Measurements from ENCODE around the gene SPACA5B.
"Not testable (repeated sequence)": the region's sequence is repeated elsewhere in the genome, so short reads cannot be mapped to it uniquely, and the experiment has no call there.

The SPACA5B gene

GRCh38 chrX:48130326-48130725, at the start of gene SPACA5B:
Gene SPACA5B (plus strand): TSS chrX:48130626. CDS start chrX:48130688, 62 bp downstream.
- DNase-seq = not testable (repeated sequence)

- peak; percentile 42 for DNase-seq
These were observed 47.2 kb upstream of the SPACA5B start for GRCh38 chrX:48083212-48083611.

GRCh38 chrX:48083706-48084105, 46.7 kb upstream of the SPACA5B start:
- DNase-seq = peak; percentile 46

GRCh38 chrX:48086082-48086481, 44.3 kb upstream of the SPACA5B start:
- DNase-seq = no peak

GRCh38 chrX:48090123-48090522, 40.3 kb upstream of the SPACA5B start:
- DNase-seq = no peak

- DNase-seq = not testable (repeated sequence)
These were observed 37.9 kb upstream of the SPACA5B start for GRCh38 chrX:48092558-48092957.

- no peak for DNase-seq
These were observed 29.0 kb upstream of the SPACA5B start for GRCh38 chrX:48101443-48101842.

- DNase-seq = no peak
These were observed 27.5 kb upstream of the SPACA5B start for GRCh38 chrX:48102874-48103374.

GRCh38 chrX:48107717-48108116, 22.7 kb upstream of the SPACA5B start:
- no peak for DNase-seq

- not testable (repeated sequence) for DNase-seq
These were observed 5.1 kb upstream of the SPACA5B start for GRCh38 chrX:48125286-48125685.

- not testable (repeated sequence) for DNase-seq
These were observed 1.9 kb downstream of the SPACA5B start for GRCh38 chrX:48132308-48132844.

GRCh38 chrX:48139076-48139475, 8.7 kb downstream of the SPACA5B start:
- DNase-seq = not testable (repeated sequence)

- DNase-seq = not testable (repeated sequence)
These were observed 11.5 kb downstream of the SPACA5B start for GRCh38 chrX:48141810-48142508.

- DNase-seq = not testable (repeated sequence)
These were observed 12.3 kb downstream of the SPACA5B start for GRCh38 chrX:48142697-48143096.

GRCh38 chrX:48153769-48154168, 23.3 kb downstream of the SPACA5B start:
- no peak for DNase-seq

- no peak for DNase-seq
These were observed 24.4 kb downstream of the SPACA5B start for GRCh38 chrX:48154796-48155195.

- DNase-seq = no peak
These were observed 25.6 kb downstream of the SPACA5B start for GRCh38 chrX:48156014-48156413.

GRCh38 chrX:48165241-48165640, 34.8 kb downstream of the SPACA5B start:
- no peak for DNase-seq

GRCh38 chrX:48166322-48166721, 35.9 kb downstream of the SPACA5B start:
- DNase-seq = not testable (repeated sequence)

GRCh38 chrX:48179691-48180090, 49.3 kb downstream of the SPACA5B start:
- DNase-seq = no peak

- DNase-seq = no peak
These were observed 50.4 kb downstream of the SPACA5B start for GRCh38 chrX:48180811-48181210.

GRCh38 chrX:48181882-48182281, 51.5 kb downstream of the SPACA5B start:
- DNase-seq = not testable (repeated sequence)

Measured in NCI-H69 (cell line).